Measurements from ENCODE around the gene PLXNB1. TPM values are rescaled to one million over a fixed set of nuclear protein-coding genes. Genes with fewer than 3 reads are reported as not detected.
"Not testable (repeated sequence)": the region's sequence is repeated elsewhere in the genome, so short reads cannot be mapped to it uniquely, and the experiment has no call there.

PLXNB1 gene
- total RNA-seq, 4 donors from 2014 or later: 129 to 530 (median 245) TPM

- WGBS, 2 donors (ENCODE audit: low coverage in 1 of 2): 87% methylated on average over 12 of the region's 17 CpGs; no CpG with 5 or more reads in 1 of the 2 donors
- in situ Hi-C loops (cut with MboI; ENCODE audit: low pct_ligation_motif_present in 1 of 4, low pct_unique_long_range_greater_than_20kb in 1 of 4, low sequenced_read_pairs in 3 of 4) (loop anchor here in 1 of 4 donors (10.0 kb wide), 1 partner anchor 80 kb away; no protein-coding TSS in a partner anchor), intact Hi-C loops (cut with DNase I; ENCODE audit: low total_unique reads) (loop anchor here (2.0 kb wide), 1 partner anchor 84 kb away; no protein-coding TSS in a partner anchor)
- Histone ChIP-seq H3K27me3 (no peaks in the 10 kb centered on the region), H3K4me3 (no peak overlapping the region), H3K27ac (peak overlapping the region; percentile 96 to 100 (median 99)), H3K9me3 (no peaks in the 10 kb centered on the region), H3K4me1 (peaks cover 32 to 50% (median 43%) of the 10 kb centered on the region in 4 donors), H3K36me3 (peaks cover 0 to 8% (median 3%) of the 10 kb centered on the region in 4 donors)
- TF ChIP-seq POLR2A (IDR thresholded peaks at IDR 0.05) (no peak), CTCF (IDR thresholded peaks at IDR 0.05) (no peak), EP300 (IDR thresholded peaks at IDR 0.05; ENCODE audit: low read depth) (no peak), POLR2AphosphoS5 (IDR thresholded peaks at IDR 0.05) (no peak)
- DNase-seq: no peak
Measured at GRCh38 chr3:48464713-48465221, 34.9 kb upstream of the PLXNB1 start.

GRCh38 chr3:48463703-48464102 is 33.8 kb upstream of the PLXNB1 start:
- Histone ChIP-seq H3K9me3 (no peaks in the 10 kb centered on the region), H3K36me3 (peaks cover 0 to 17% (median 5%) of the 10 kb centered on the region in 4 donors), H3K27ac (no peak overlapping the region), H3K4me1 (peaks cover 26 to 40% (median 36%) of the 10 kb centered on the region in 4 donors), H3K27me3 (no peaks in the 10 kb centered on the region), H3K4me3 (no peak overlapping the region)
- 87% methylated on average over 9 of the region's 9 CpGs; no CpG with 5 or more reads in 1 of the 2 donors for WGBS, 2 donors (ENCODE audit: low coverage in 1 of 2)
- intact Hi-C loops (cut with DNase I; ENCODE audit: low total_unique reads) (loop anchor here (2.0 kb wide), 1 partner anchor 85 kb away; no protein-coding TSS in a partner anchor), in situ Hi-C loops (cut with MboI; ENCODE audit: low pct_ligation_motif_present in 1 of 4, low pct_unique_long_range_greater_than_20kb in 1 of 4, low sequenced_read_pairs in 3 of 4) (loop anchor here in 1 of 4 donors (10.0 kb wide), 1 partner anchor 81 kb away; no protein-coding TSS in a partner anchor)
- no peak for DNase-seq
- TF ChIP-seq EP300 (IDR thresholded peaks at IDR 0.05; ENCODE audit: low read depth) (no peak), CTCF (IDR thresholded peaks at IDR 0.05) (no peak), POLR2AphosphoS5 (IDR thresholded peaks at IDR 0.05) (no peak), POLR2A (IDR thresholded peaks at IDR 0.05) (no peak)

- in situ Hi-C loops (cut with MboI; ENCODE audit: low pct_ligation_motif_present in 1 of 4, low pct_unique_long_range_greater_than_20kb in 1 of 4, low sequenced_read_pairs in 3 of 4): loop anchor here in 1 of 4 donors (10.0 kb wide), 1 partner anchor 83 kb away; no protein-coding TSS in a partner anchor
- H3K27me3 ChIP-seq; H3K9me3 ChIP-seq; intact Hi-C loops (cut with DNase I; ENCODE audit: low total_unique reads); H3K4me3 ChIP-seq; H3K27ac ChIP-seq; DNase-seq: not testable (repeated sequence)
- Histone ChIP-seq H3K36me3 (peaks cover 0 to 21% (median 5%) of the 10 kb centered on the region in 4 donors), H3K4me1 (peaks cover 8 to 21% (median 16%) of the 10 kb centered on the region in 4 donors)
- WGBS, 2 donors (ENCODE audit: low coverage in 1 of 2): 87 to 92% methylated on average over 3 to 7 of the region's 7 CpGs
Measured at GRCh38 chr3:48461767-48462166, 31.9 kb upstream of the PLXNB1 start.

GRCh38 chr3:48460517-48460902 is 30.6 kb upstream of the PLXNB1 start:
- in situ Hi-C loops (cut with MboI; ENCODE audit: low pct_ligation_motif_present in 1 of 4, low pct_unique_long_range_greater_than_20kb in 1 of 4, low sequenced_read_pairs in 3 of 4): loop anchor here in 1 of 4 donors (10.0 kb wide), 1 partner anchor 84 kb away; no protein-coding TSS in a partner anchor
- Histone ChIP-seq H3K4me3 (no peak overlapping the region), H3K9me3 (no peaks in the 10 kb centered on the region), H3K27me3 (no peaks in the 10 kb centered on the region), H3K36me3 (peaks cover 0 to 21% (median 5%) of the 10 kb centered on the region in 4 donors), H3K27ac (no peak overlapping the region), H3K4me1 (peaks cover 5 to 10% (median 7%) of the 10 kb centered on the region in 4 donors)
- DNase-seq: no peak
- TF ChIP-seq EP300 (IDR thresholded peaks at IDR 0.05; ENCODE audit: low read depth): no peak
- TF ChIP-seq POLR2AphosphoS5 (IDR thresholded peaks at IDR 0.05): no peak
- TF ChIP-seq CTCF (IDR thresholded peaks at IDR 0.05): no peak
- TF ChIP-seq POLR2A (IDR thresholded peaks at IDR 0.05): no peak
- intact Hi-C loops (cut with DNase I; ENCODE audit: low total_unique reads): no loop called here
- 98% methylated on average over 3 of the region's 3 CpGs; no CpG with 5 or more reads in 1 of the 2 donors for WGBS, 2 donors (ENCODE audit: low coverage in 1 of 2)
